Nucleus accumbens (tissue), 56 donors: ENCODE data around the gene DPH2.
A peak's percentile ranks its signal among the peaks of the same experiment; 100 is the strongest.

ENCODE experiments used
- DNase-seq, 56 donors: peaks; one replicate each; lab custom pipeline; 2025; lab: John Stamatoyannopoulos, UW

DPH2 gene

DNA sequence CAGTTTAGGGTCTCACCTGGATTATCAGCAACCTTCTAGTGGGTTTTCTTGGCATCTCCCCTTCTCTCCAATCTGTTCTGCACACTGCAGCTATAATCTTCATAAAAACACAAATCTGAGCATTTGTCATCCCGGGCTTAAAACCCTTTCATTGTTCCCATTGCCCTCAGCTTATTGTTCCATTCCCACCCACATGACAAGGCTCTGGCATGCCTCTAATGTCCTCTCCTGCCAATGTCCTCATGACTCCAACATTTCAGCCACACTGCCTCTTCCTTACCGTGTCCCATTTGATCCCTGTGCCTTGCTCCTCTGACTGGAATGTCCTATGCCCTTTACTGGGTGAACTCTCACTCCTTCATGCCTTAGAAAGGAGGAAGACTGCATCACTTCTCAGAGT, 7.5 kb upstream of the DPH2 start:
- DNase-seq, result peak in 26 of 56 donors; percentile 20 to 63 (median 39)

GRCh38 chr1:43963006-43963405, 6.8 kb upstream of the DPH2 start:
- no peak for DNase-seq

DNA sequence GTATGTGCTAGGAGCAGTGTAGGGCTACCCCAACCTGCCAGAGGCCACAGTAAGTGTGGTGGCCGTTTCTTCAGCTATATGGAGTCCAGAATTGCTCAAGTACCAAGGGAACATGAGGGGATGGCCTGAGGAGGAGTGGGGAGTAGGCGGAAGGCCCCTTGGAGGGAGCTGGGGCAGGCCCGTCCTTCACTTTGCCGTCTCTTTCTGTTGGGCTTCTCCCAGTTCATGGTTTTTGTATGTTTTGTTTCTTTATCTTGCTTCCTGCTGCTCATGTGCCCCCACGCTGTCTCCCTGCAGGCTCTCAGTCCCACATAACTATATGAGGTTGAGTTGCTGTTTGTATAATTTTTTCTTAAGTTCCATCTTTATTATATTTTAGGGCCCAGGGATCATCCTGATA, 5.9 kb upstream of the DPH2 start:
- DNase-seq, result no peak

GRCh38 chr1:43965316-43965715, 4.5 kb upstream of the DPH2 start:
- DNase-seq, result peak in 7 of 56 donors; percentile 11 to 32 (median 17)

- DNase-seq, result no peak
Observed at GRCh38 chr1:43968348-43968948, 1.4 kb upstream of the DPH2 start.

GRCh38 chr1:43969416-43969745, 429 bp upstream of the DPH2 start:
- no peak for DNase-seq

DNA sequence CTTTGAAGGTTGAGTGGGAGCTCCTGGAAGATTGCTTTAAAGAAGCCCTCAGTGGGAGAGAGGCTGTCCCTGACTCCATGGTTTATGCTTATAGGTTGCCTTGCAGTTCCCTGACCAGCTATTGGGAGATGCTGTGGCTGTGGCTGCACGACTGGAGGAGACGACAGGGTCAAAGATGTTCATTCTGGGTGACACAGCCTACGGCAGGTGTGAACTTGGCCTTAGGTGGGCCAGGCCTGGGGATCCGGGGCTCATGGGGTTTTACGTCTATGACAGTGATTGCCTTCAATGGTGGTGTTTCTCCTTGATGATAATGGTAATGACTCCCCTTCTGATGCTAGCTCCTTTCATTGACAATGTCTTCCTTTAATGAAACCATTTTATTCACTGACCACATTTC, 692 bp downstream of the DPH2 start:
- DNase-seq, result no peak

- DNase-seq, result no peak
Observed at GRCh38 chr1:43970911-43971310, 1.1 kb downstream of the DPH2 start.

DNA sequence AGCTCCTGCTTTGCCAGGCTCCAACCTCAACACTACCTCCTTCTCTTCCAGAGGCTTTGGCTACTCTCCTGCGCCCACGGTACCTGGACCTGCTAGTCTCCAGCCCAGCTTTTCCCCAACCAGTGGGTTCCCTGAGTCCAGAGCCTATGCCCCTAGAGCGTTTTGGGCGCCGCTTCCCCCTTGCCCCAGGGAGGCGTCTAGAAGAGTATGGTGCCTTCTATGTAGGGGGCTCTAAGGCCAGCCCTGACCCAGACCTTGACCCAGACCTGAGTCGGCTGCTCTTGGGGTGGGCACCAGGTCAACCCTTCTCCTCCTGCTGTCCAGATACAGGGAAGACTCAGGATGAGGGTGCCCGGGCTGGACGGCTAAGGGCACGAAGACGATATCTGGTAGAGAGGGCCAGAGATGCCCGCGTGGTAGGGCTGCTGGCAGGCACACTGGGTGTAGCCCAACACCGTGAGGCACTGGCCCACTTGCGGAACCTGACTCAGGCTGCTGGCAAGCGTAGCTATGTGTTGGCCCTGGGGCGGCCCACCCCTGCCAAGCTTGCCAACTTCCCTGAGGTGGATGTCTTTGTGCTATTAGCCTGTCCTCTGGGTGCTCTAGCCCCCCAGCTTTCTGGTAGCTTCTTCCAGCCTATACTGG, 1.6 kb downstream of the DPH2 start:
- DNase-seq, result no peak

DNA sequence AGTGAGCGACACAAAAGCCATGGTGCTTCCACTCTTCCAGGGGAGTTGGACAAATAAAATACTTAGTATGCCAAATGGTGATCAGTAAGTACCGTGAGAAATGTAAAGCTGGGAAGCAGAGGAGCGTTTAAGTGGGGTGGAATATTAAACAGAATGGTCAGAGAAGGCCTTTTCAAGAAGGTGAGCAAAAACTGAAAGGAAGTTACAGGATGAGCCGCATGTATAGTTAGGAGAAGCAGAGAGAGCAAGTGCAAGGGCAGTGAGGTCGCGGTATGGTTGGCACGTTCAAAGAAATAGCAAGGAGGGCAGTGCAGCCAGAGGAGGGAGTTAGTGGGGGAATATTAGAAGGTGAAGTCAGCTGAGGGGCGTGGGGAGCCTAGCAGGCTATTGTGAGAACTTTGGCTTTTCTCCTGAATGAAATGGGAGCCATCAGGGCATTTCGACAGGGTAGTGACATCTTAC, 4.2 kb downstream of the DPH2 start:
- DNase-seq, result no peak

GRCh38 chr1:43974443-43975248, 4.8 kb downstream of the DPH2 start, which contains the start of gene ATP6V0B:
Gene ATP6V0B (plus strand): TSS chr1:43974960. CDS start chr1:43975041, 81 bp downstream.
- peak; percentile 68 to 99 (median 94) for DNase-seq

GRCh38 chr1:43975249-43975961, 5.6 kb downstream of the DPH2 start:
- DNase-seq, result peak in 26 of 56 donors; percentile 18 to 58 (median 44)

- DNase-seq, result no peak
Observed at GRCh38 chr1:43976045-43976444, 6.2 kb downstream of the DPH2 start.

DNA sequence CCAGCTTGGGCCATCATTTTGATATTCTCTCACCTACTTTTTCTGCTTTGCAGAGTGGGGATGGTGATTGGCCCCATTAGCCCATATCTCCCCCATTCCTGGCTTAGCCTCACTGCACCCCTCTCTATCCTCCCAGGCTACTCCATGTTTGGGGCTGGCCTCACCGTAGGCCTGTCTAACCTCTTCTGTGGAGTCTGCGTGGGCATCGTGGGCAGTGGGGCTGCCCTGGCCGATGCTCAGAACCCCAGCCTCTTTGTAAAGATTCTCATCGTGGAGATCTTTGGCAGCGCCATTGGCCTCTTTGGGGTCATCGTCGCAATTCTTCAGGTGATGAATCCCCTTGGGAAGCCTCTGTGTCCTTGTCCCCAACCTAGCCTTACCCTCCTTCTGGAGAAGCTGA, 7.1 kb downstream of the DPH2 start:
- no peak for DNase-seq

GRCh38 chr1:43977376-43978263, 7.8 kb downstream of the DPH2 start:
- DNase-seq, result no peak

GRCh38 chr1:43978264-43978550, 8.4 kb downstream of the DPH2 start:
- DNase-seq, result no peak

DNA sequence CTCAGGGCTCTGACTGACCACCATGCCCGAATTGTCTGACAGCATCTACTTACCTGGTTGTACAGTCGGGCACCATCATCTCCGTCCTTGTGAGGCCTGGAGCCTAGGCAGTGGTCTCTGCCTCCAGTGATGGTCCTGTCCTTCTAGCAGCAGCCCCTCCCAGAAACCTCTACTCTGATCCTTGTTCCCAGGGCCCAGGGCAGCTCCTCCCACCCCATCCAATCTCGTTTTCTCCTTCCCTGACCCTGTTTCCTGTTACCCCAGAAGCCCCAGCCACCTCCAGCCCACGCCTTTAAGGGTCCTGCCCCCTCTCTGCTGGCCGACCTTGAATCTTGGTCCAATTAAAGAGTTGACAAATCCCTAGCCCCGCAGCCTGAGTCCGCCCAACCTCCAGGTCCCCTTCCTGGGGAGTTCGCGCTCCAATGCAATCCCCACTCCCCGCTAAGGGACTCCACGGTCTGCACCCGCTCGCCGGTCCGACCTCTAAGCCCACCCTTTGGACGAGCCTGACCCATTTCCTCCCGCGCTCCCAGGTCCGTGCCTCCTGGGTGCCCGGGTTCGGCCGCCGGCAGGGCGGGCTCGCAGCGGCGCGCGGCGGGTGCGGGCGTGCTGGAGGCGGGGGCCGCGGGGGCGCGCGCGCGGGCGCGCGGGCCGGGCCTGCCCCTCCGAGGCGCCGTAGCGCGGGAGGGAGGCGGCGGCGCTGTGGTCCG, 8.9 kb downstream of the DPH2 start, which contains the start of gene B4GALT2:
TSS of gene B4GALT2 (plus strand) at position 660 of the 710 bp plus-strand sequence. CDS start 1,951 bp downstream, outside the sequence.
- DNase-seq, result peak in 35 of 56 donors; percentile 6 to 76 (median 30)

DNA sequence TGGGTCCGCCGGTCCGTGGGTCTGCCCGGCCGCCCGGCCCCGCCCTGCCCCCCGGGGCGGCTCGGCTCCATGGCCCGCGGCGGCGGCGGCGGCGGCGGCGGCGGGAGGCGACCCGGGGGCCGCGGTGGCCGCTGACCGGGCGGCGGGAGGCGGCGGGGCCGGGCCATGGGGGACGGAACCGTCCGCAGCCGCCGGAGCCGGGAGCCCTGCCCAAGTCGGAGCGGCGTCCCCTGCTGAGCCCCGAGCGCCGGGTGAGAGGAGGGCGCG, 9.4 kb downstream of the DPH2 start:
- DNase-seq, result no peak

DNA sequence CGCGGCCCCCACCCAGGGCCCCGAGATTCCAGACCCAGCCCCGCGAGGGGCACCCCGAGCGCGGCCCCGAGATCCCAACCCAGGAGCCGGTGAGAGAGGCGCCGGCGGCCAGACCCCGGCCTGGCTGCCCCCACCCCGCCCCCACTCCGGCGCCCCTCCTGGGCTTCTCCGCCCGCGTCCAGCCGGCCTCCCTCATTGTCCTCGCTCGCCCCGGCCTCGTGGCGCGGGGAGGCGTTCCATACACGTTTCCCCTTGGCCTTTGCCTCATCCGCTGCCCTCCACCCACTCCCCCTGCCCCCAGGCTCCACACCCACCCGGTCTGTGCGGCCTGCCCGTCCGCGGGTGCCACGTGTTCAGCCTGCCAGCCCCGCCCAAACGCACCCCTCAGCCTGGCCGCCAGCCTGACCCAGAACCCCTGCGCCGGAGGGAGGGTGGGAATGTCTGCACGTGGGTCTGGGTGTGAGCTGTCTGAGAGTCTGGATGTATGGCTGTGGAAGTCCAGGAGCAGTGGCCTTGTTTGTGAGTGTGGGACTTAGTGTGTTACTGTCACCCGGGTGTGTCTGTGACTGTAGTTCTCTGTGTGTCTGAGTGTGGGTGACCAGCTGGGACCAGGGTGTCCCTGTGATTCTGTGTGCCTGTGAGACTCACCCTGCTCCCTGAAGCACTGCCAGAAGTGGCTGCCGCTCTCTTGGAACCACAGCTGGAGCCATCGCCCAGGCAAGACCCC, 9.9 kb downstream of the DPH2 start:
- peak in 31 of 56 donors; percentile 6 to 67 (median 29) for DNase-seq
